GM06990 (cell line): Measurements from ENCODE around the gene ZNF619.
A peak's percentile ranks its signal among the peaks of the same experiment; 100 is the strongest.

Experiments
- DNase-seq: peaks from one replicate; pipeline ENCODE4 v3.0.0-alpha.2; 2011; ENCODE audit not compliant: insufficient read length; ENCODE audit errors: extremely low read depth
- H3K27me3 ChIP-seq: replicated peaks from 2 replicates; pipeline ENCODE4 v1.6.0; 2011; ENCODE audit warnings: low read length; ENCODE audit not compliant: control insufficient read depth, insufficient read depth
- H3K36me3 ChIP-seq: 2 replicates; pipeline ENCODE4 v1.5.1; 2011; ENCODE audit warnings: low read length; ENCODE audit not compliant: control insufficient read depth, insufficient read depth
- H3K4me3 ChIP-seq: replicated peaks from 2 replicates; pipeline ENCODE4 v1.5.1; 2011; ENCODE audit warnings: low read depth, mild to moderate bottlenecking, control low read depth, low read length
- TF ChIP-seq, protein P1 (sequence below): IDR thresholded peaks from 2 replicates; pipeline ENCODE4 v1.5.1; 2011; ENCODE audit warnings: low read length, control low read depth, mild to moderate bottlenecking, inconsistent platforms; ENCODE audit not compliant: insufficient read depth, poor library complexity, severe bottlenecking

The ZNF619 gene

DNA sequence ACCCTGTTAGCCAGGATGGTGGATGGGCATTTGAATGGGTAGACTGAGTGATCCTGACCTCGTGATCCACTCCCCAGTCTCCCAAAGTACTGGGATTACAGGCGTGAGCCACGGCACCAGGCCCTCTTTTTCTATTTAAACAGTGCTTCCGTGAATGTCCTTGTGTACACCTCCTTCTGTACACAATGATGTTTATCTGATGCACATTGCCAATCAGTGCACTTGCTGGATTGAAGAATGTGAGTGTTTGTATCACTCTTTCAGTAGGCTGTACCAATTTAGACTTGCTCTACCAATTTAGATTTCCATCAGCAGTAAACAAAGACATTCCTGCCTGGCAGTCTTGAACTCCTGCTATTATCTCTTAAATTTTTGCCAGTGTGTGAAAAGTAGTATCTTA, 8.9 kb upstream of the ZNF619 start:
- no peak overlapping the region for H3K4me3 ChIP-seq
- no peaks in the 10 kb centered on the region for H3K27me3 ChIP-seq
- H3K36me3 ChIP-seq = peaks cover 4% of the 10 kb centered on the region
- no peak for DNase-seq
- TF ChIP-seq, protein P1, sequence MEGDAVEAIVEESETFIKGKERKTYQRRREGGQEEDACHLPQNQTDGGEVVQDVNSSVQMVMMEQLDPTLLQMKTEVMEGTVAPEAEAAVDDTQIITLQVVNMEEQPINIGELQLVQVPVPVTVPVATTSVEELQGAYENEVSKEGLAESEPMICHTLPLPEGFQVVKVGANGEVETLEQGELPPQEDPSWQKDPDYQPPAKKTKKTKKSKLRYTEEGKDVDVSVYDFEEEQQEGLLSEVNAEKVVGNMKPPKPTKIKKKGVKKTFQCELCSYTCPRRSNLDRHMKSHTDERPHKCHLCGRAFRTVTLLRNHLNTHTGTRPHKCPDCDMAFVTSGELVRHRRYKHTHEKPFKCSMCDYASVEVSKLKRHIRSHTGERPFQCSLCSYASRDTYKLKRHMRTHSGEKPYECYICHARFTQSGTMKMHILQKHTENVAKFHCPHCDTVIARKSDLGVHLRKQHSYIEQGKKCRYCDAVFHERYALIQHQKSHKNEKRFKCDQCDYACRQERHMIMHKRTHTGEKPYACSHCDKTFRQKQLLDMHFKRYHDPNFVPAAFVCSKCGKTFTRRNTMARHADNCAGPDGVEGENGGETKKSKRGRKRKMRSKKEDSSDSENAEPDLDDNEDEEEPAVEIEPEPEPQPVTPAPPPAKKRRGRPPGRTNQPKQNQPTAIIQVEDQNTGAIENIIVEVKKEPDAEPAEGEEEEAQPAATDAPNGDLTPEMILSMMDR = no peak

DNA sequence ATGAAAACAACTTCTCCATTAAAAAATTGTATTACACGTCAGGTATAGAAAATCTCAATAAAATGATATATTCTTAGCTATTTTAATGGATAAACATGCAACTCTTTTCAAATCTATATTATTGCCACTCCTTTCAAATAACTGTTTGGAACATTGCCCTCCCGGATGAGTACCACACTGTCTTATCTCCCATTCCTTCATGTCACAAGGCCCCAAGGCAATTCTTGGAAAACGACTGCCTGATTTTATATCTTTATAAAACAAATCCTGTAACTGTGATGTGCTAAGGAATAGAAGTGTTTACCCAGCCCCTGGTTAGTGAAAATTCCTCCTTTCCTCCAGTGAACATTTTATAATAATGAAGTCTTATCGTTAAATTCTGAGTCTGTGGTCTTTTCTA, 6.2 kb upstream of the ZNF619 start:
- DNase-seq = no peak
- TF ChIP-seq, protein P1 = no peak
- Histone ChIP-seq H3K4me3 (no peak overlapping the region), H3K27me3 (no peaks in the 10 kb centered on the region), H3K36me3 (no peaks in the 10 kb centered on the region)

DNA sequence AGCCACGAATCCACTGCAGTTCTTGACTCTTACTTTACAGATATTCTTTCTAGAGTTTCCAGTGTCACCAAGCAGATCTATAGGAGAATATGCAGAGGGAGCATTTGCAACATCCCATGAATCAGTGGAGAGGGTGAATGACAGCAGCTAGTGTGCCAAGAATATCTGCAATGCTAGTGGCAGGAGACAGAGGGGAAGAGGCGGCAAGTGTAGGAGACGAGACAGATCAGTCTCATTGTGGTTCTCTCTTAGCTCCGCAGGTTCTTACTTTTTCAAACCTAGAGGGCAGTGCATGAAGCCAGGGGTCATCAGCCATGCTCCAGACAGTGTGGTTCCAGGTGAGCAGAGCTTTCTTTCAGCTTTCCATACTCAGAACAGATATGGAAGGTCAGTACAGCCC, 744 bp downstream of the ZNF619 start:
- Histone ChIP-seq H3K4me3 (peak overlapping the region; percentile 84), H3K36me3 (peaks cover 5% of the 10 kb centered on the region), H3K27me3 (no peaks in the 10 kb centered on the region)
- TF ChIP-seq, protein P1 = no peak
- no peak for DNase-seq

DNA sequence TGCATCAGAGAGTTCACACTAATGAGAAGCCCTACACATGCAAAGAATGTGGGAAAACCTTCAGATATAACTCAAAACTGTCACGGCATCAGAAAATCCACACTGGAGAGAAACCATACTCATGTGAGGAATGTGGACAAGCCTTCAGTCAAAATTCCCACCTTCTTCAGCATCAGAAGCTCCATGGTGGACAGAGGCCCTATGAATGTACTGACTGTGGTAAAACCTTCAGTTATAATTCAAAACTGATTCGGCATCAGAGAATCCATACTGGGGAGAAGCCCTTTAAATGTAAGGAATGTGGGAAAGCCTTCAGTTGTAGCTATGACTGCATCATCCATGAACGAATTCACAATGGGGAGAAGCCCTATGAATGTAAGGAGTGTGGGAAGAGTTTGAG, 10.2 kb downstream of the ZNF619 start:
- Histone ChIP-seq H3K36me3 (peaks cover 13% of the 10 kb centered on the region), H3K4me3 (no peak overlapping the region), H3K27me3 (no peaks in the 10 kb centered on the region)
- no peak for DNase-seq
- TF ChIP-seq, protein P1 = no peak

DNA sequence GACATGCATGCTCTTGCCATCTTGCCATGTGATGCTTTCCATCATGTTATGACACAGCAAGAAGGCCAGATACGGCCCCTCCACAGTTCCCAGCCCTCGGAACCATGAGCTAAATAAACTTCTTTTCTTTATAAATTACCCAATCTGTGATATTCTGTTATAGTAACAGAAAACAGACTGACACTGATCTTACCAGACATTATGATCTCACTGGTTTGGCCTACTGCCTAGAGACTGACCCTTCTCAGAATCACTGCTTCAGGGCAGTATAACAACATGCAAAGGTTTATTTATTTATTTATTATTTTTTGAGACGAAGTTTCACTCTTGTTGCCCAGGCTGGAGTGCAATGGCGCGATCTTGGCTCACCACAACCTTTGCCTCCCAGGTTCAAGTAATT, 14.0 kb downstream of the ZNF619 start:
- Histone ChIP-seq H3K27me3 (no peaks in the 10 kb centered on the region), H3K36me3 (peaks cover 10% of the 10 kb centered on the region), H3K4me3 (no peak overlapping the region)
- no peak for DNase-seq
- TF ChIP-seq, protein P1 = no peak

DNA sequence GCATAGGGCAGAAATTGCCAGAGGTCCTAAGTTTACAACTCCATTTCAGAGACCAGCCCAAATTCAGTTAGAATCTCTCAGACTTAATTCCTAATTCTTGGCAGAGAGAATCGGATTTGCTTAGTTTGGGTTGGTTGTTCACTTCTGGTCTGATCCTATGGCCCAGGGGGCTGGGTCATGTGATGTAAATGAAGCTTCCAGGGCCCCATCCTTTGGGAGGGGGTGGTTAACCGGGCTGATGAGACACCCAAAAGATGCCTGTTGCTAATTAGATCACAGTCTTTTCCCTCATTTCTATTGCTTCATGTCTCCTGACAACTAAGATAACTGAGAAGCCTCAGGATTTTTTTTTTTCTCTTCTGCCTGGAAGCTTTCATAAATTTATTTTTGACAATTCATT, 17.8 kb downstream of the ZNF619 start:
- peaks cover 1% of the 10 kb centered on the region; the same call in 1 of the 2 replicates for H3K36me3 ChIP-seq
- H3K4me3 ChIP-seq = no peak overlapping the region
- H3K27me3 ChIP-seq = no peaks in the 10 kb centered on the region
- TF ChIP-seq, protein P1 = no peak
- no peak for DNase-seq
